GM23338 (cell line): ENCODE data around the gene FMNL1. TPM values are rescaled to one million over a fixed set of nuclear protein-coding genes. Genes with fewer than 3 reads are reported as not detected.
A peak's percentile ranks its signal among the peaks of the same experiment; 100 is the strongest.

Source experiments
- ATAC-seq: fragments of 200-7000 bp; cut with Tn5 transposase; 3 replicates; pipeline ENCODE4 v1.9.1; 2020
- DNase-seq: peaks from one replicate; pipeline ENCODE4 v3.0.0-alpha.2; 2015; ENCODE audit warnings: low spot score
- H2AFZ ChIP-seq: fragments of 200-600 bp; sonication (generic); 2 replicates; pipeline ENCODE4 v1.8.0; 2016; ENCODE audit warnings: antibody characterized with exemption, mild to moderate bottlenecking, moderate library complexity
- H3F3A ChIP-seq: fragments of 200-600 bp; sonication (generic); replicated peaks from 2 replicates; pipeline ENCODE4 v1.8.0; 2017; ENCODE audit warnings: antibody characterized with exemption, mixed run types, low read depth
- H3K27ac ChIP-seq: fragments of 200-600 bp; sonication (generic); 2 replicates; pipeline ENCODE4 v1.6.1; 2016; ENCODE audit warnings: low read depth
- H3K27me3 ChIP-seq: fragments of 200-600 bp; sonication (generic); 2 replicates; pipeline ENCODE4 v1.8.0; 2016; ENCODE audit warnings: mild to moderate bottlenecking, mixed run types, moderate library complexity; ENCODE audit not compliant: insufficient read depth
- H3K36me3 ChIP-seq: fragments of 200-600 bp; sonication (generic); 2 replicates; pipeline ENCODE4 v1.8.0; 2016; ENCODE audit warnings: mild to moderate bottlenecking; ENCODE audit not compliant: insufficient read depth
- H3K4me1 ChIP-seq: fragments of 200-600 bp; sonication (generic); 2 replicates; pipeline ENCODE4 v1.8.0; 2016; ENCODE audit warnings: mild to moderate bottlenecking, moderate library complexity; ENCODE audit not compliant: insufficient read depth
- H3K4me2 ChIP-seq: fragments of 200-600 bp; sonication (generic); 2 replicates; pipeline ENCODE4 v1.7.1; 2017; ENCODE audit warnings: mixed run types
- H3K4me3 ChIP-seq: fragments of 200-600 bp; sonication (generic); 2 replicates; pipeline ENCODE4 v1.6.1; 2016; ENCODE audit warnings: mixed run types
- H3K79me2 ChIP-seq: fragments of 200-600 bp; sonication (generic); replicated peaks from 2 replicates; pipeline ENCODE4 v1.8.0; 2017; ENCODE audit warnings: mild to moderate bottlenecking; ENCODE audit not compliant: insufficient read depth
- H3K9me2 ChIP-seq: fragments of 200-600 bp; sonication (generic); 2 replicates; pipeline ENCODE4 v1.8.0; 2017; ENCODE audit not compliant: insufficient read depth
- H4K20me1 ChIP-seq: fragments of 200-600 bp; sonication (generic); replicated peaks from 2 replicates; pipeline ENCODE4 v1.8.0; 2017; ENCODE audit warnings: mild to moderate bottlenecking; ENCODE audit not compliant: insufficient read depth
- H3K27ac Mint-ChIP-seq: 2 replicates; pipeline ENCODE4 v1.8.0; 2020; ENCODE audit warnings: inconsistent platforms, mild to moderate bottlenecking, moderate library complexity, mixed read lengths
- H3K27me3 Mint-ChIP-seq: 3 replicates; pipeline ENCODE4 v1.8.0; 2022; ENCODE audit warnings: low read depth, mild to moderate bottlenecking, moderate library complexity, mixed read lengths, inconsistent platforms; ENCODE audit not compliant: insufficient read depth, poor library complexity
- H3K36me3 Mint-ChIP-seq: 3 replicates; pipeline ENCODE4 v1.8.0; 2021; ENCODE audit warnings: low read depth, mild to moderate bottlenecking, inconsistent platforms, moderate library complexity, mixed read lengths
- H3K4me1 Mint-ChIP-seq: 3 replicates; pipeline ENCODE4 v1.8.0; 2020; ENCODE audit warnings: mild to moderate bottlenecking, inconsistent platforms, mixed read lengths
- H3K4me3 Mint-ChIP-seq: 3 replicates; pipeline ENCODE4 v1.8.0; 2021; ENCODE audit warnings: moderate library complexity, mild to moderate bottlenecking, inconsistent platforms, mixed read lengths
- H3K9me3 Mint-ChIP-seq: 3 replicates; pipeline ENCODE4 v1.8.0; 2020; ENCODE audit warnings: moderate library complexity, mild to moderate bottlenecking, inconsistent platforms, mixed read lengths
- EZH2phosphoT487 ChIP-seq: fragments of 200-600 bp; sonication (generic); IDR thresholded peaks from one replicate; pipeline ENCODE4 v1.8.1; 2018; ENCODE audit warnings: antibody characterized with exemption; ENCODE audit not compliant: unreplicated experiment
- JUNB ChIP-seq: IDR thresholded peaks from one replicate; pipeline ENCODE4 v1.6.1; 2016; ENCODE audit warnings: antibody characterized with exemption; ENCODE audit not compliant: unreplicated experiment
- NANOG ChIP-seq: IDR thresholded peaks from 2 replicates; pipeline ENCODE4 v1.6.1; 2016; ENCODE audit warnings: antibody characterized with exemption, borderline replicate concordance
- POLR2AphosphoS5 ChIP-seq: IDR thresholded peaks from 2 replicates; pipeline ENCODE4 v1.6.1; 2016; ENCODE audit warnings: antibody characterized with exemption, low read depth
- polyA plus RNA-seq: library from polyadenylated mRNA; unstranded; fragments of >200 nt; fragmentation: Nextera tagmentation; extraction: Ambion mirVana; gene quantifications from 2 replicates; pipeline ENCODE4 v1.2.1, GENCODE V29; 2016
- total RNA-seq: library from RNA; depleted of rRNA; stranded (reverse); fragments of >200 nt; shearing (Covaris generic); gene quantifications from 2 replicates; pipeline ENCODE4 v1.2.3, GENCODE V29; 2014
- TF ChIP-seq, protein P1 (sequence below): fragments of 250-450 bp; sonication (Bioruptor Pico); IDR thresholded peaks from 2 replicates; pipeline ENCODE4 v1.5.0; 2020; ENCODE audit warnings: mild to moderate bottlenecking, moderate library complexity
- TF ChIP-seq, protein P2 (sequence below): IDR thresholded peaks from one replicate; pipeline ENCODE4 v1.6.1; 2018; ENCODE audit warnings: antibody characterized with exemption; ENCODE audit not compliant: unreplicated experiment

The FMNL1 gene
- total and polyA plus RNA-seq, 2 experiments from 2014 or later = 6.6 to 9.3 TPM

DNA sequence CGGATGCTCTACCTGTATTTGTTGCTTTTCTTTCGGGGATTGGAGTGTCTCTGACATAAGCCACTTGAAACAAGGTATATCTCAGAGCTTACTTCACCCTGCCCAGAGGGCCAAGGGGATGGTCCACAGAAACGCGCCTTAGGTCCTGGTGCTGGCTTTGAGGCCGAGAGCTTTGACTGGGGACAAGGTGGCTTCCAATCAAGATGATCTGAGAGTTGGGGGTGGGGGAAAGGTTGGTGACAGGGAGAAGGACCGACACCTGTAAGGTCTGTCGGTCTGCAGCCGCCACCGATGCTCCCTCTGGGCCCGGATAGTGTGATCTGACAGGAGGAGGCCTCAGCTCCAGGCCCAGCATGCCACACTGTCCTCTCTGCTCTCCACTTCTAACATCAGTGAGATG, 62.0 kb downstream of the FMNL1 start:
- no peaks in the 10 kb centered on the region for H3K4me1 ChIP-seq
- DNase-seq = no peak
- H4K20me1 ChIP-seq = no peaks in the 10 kb centered on the region
- no peaks in the 10 kb centered on the region for H3K4me1 Mint-ChIP-seq
- no peak overlapping the region for H2AFZ ChIP-seq
- H3K4me2 ChIP-seq = no peak overlapping the region
- H3K27me3 Mint-ChIP-seq = peaks cover 3% of the 10 kb centered on the region
- no peaks in the 10 kb centered on the region for H3F3A ChIP-seq
- H3K27me3 ChIP-seq = no peaks in the 10 kb centered on the region
- H3K9me3 Mint-ChIP-seq = no peaks in the 10 kb centered on the region
- H3K36me3 ChIP-seq = no peaks in the 10 kb centered on the region
- no peak overlapping the region for H3K4me3 ChIP-seq
- no peak overlapping the region for H3K4me3 Mint-ChIP-seq
- no peak for ATAC-seq
- H3K79me2 ChIP-seq = no peaks in the 10 kb centered on the region
- peak overlapping the region; percentile 75; the same call in 1 of the 2 replicates for H3K27ac Mint-ChIP-seq
- H3K36me3 Mint-ChIP-seq = peaks cover 33% of the 10 kb centered on the region
- no peak overlapping the region for H3K27ac ChIP-seq
- no peaks in the 10 kb centered on the region for H3K9me2 ChIP-seq
- TF ChIP-seq NANOG (no peak), POLR2AphosphoS5 (no peak), JUNB (no peak), EZH2phosphoT487 (no peak)
- TF ChIP-seq, protein P1, sequence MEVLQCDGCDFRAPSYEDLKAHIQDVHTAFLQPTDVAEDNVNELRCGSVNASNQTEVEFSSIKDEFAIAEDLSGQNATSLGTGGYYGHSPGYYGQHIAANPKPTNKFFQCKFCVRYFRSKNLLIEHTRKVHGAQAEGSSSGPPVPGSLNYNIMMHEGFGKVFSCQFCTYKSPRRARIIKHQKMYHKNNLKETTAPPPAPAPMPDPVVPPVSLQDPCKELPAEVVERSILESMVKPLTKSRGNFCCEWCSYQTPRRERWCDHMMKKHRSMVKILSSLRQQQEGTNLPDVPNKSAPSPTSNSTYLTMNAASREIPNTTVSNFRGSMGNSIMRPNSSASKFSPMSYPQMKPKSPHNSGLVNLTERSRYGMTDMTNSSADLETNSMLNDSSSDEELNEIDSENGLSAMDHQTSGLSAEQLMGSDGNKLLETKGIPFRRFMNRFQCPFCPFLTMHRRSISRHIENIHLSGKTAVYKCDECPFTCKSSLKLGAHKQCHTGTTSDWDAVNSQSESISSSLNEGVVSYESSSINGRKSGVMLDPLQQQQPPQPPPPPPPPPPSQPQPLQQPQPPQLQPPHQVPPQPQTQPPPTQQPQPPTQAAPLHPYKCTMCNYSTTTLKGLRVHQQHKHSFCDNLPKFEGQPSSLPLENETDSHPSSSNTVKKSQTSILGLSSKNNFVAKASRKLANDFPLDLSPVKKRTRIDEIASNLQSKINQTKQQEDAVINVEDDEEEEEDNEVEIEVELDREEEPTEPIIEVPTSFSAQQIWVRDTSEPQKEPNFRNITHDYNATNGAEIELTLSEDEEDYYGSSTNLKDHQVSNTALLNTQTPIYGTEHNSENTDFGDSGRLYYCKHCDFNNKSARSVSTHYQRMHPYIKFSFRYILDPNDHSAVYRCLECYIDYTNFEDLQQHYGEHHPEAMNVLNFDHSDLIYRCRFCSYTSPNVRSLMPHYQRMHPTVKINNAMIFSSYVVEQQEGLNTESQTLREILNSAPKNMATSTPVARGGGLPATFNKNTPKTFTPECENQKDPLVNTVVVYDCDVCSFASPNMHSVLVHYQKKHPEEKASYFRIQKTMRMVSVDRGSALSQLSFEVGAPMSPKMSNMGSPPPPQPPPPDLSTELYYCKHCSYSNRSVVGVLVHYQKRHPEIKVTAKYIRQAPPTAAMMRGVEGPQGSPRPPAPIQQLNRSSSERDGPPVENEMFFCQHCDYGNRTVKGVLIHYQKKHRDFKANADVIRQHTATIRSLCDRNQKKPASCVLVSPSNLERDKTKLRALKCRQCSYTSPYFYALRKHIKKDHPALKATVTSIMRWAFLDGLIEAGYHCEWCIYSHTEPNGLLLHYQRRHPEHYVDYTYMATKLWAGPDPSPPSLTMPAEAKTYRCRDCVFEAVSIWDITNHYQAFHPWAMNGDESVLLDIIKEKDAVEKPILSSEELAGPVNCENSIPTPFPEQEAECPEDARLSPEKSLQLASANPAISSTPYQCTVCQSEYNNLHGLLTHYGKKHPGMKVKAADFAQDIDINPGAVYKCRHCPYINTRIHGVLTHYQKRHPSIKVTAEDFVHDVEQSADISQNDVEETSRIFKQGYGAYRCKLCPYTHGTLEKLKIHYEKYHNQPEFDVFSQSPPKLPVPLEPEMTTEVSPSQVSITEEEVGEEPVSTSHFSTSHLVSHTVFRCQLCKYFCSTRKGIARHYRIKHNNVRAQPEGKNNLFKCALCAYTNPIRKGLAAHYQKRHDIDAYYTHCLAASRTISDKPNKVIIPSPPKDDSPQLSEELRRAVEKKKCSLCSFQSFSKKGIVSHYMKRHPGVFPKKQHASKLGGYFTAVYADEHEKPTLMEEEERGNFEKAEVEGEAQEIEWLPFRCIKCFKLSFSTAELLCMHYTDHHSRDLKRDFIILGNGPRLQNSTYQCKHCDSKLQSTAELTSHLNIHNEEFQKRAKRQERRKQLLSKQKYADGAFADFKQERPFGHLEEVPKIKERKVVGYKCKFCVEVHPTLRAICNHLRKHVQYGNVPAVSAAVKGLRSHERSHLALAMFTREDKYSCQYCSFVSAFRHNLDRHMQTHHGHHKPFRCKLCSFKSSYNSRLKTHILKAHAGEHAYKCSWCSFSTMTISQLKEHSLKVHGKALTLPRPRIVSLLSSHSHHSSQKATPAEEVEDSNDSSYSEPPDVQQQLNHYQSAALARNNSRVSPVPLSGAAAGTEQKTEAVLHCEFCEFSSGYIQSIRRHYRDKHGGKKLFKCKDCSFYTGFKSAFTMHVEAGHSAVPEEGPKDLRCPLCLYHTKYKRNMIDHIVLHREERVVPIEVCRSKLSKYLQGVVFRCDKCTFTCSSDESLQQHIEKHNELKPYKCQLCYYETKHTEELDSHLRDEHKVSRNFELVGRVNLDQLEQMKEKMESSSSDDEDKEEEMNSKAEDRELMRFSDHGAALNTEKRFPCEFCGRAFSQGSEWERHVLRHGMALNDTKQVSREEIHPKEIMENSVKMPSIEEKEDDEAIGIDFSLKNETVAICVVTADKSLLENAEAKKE (CRISPR knock-in tag) = no peak
- TF ChIP-seq, protein P2, sequence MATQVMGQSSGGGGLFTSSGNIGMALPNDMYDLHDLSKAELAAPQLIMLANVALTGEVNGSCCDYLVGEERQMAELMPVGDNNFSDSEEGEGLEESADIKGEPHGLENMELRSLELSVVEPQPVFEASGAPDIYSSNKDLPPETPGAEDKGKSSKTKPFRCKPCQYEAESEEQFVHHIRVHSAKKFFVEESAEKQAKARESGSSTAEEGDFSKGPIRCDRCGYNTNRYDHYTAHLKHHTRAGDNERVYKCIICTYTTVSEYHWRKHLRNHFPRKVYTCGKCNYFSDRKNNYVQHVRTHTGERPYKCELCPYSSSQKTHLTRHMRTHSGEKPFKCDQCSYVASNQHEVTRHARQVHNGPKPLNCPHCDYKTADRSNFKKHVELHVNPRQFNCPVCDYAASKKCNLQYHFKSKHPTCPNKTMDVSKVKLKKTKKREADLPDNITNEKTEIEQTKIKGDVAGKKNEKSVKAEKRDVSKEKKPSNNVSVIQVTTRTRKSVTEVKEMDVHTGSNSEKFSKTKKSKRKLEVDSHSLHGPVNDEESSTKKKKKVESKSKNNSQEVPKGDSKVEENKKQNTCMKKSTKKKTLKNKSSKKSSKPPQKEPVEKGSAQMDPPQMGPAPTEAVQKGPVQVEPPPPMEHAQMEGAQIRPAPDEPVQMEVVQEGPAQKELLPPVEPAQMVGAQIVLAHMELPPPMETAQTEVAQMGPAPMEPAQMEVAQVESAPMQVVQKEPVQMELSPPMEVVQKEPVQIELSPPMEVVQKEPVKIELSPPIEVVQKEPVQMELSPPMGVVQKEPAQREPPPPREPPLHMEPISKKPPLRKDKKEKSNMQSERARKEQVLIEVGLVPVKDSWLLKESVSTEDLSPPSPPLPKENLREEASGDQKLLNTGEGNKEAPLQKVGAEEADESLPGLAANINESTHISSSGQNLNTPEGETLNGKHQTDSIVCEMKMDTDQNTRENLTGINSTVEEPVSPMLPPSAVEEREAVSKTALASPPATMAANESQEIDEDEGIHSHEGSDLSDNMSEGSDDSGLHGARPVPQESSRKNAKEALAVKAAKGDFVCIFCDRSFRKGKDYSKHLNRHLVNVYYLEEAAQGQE = no peak
